NCI-H526 (cell line): ENCODE data around the gene CALN1.

Source experiments
- DNase-seq, 2 experiments: peaks; one replicate each; lab custom pipeline; 2025; lab: John Stamatoyannopoulos, UW

The CALN1 gene

DNA sequence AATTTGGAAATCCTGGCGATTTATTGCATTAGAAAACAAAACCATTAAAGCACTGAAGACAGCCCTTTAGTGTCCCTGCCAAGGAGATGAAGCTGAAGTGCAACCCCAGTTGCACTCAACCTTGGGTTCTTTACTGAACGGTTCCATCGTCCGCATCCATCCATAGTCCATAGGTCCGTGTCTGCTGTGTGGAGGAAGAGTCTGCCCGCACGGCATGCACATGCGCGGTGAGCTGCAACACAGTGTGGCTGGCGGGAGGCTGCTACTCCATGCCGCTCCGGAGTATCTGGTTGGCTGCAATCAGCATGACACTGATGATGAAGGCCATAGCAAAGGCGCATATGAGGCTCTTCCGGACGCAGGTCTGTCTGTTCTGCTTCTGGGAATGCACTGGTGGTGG, 624.6 kb downstream of the CALN1 start:
- DNase-seq = no peak

DNA sequence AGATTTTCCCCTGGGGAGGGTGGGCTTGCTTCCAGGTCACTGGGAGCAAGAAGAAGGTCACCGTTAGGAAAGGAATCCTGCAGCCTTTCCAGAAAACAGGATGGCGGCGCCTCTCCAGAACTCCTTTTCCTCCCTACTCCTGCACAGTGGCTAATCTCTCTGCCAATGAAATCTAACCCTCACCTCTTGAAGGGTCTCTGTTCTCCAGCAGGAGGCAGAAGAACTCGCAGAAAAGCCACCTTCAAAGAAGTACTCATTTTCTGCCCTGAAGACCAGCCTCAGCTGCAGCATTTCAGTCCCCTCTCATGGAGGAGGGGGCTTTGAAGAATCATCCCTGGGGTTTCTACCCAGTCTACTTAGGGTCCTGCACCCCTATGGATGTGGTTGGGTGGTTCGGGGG, 626.9 kb downstream of the CALN1 start:
- DNase-seq = no peak

DNA sequence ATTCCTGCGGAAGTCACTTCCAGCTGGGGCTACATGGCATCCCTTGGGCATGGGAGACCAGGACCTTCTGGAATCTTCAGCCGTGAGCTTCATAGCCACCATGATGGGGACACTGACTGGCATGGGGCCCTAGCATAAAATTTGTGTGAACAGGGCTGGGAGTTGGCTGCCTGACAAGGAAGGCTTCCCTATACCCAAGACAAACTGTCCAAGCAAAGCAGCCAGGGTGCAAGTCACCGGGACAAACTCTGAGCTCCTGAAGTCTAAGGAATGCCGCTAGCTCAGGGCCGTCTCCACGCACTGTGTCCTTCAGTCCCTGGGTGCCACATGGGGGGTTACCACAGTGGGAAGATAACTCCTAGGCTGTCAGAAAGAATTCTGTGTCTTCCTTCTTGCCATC, 627.4 kb downstream of the CALN1 start:
- DNase-seq = no peak

DNA sequence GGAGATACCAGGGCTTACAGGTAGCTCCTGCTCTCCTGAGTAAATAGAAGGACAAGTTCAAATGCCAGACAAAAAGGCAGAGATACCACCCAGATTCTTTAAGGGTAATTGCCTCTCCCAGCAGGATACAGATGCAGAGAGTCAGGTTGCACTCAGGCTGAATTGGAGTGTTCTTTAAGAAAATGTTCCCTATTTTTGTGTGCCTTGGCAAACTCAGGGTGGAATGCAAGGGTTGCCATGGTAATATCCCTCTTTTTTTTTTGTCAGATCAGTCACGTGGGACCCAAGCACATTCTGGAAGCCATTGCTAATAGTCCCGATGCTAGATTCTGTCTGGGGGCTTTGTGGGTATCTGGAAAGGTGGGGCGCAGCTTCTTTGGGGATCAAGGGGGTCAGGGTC, 628.0 kb downstream of the CALN1 start:
- no peak for DNase-seq

DNA sequence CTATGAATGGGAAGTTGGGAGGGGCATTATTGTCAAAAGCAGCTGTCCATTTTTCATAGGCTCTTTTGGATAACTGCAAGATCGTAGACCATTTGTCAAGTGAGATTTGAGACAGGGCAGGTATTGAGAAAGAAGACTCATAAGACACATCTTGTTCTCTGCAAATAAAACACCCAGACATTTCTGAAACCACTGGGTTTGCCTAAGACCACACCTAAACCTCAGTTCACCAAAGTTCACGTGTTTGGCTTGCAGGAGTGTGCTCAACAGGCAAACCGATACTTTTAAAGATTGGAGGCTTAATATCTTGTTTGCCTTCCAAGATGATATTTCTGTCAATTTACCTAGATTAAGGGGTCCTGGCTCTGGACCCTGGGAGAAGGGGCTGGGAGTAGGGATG, 628.4 kb downstream of the CALN1 start:
- no peak for DNase-seq

DNA sequence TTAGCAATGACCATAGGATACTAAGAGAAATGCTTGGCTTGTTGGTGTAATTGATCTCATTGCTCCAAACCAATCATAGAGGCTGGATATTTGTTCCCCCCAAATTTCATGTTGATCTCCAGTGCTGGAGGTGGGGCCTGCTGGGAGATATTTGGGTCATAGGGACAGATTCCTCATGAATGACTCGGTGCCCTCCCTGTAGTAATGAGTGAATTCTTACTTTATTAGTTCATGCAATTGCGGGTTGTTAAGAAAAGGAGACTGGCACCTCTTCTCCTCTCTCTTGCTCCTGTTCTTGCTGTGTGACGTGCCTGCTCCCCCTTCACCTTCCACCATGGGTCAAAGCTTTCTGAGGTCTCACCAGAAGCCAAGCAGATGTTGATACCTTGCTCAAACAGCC, 630.1 kb downstream of the CALN1 start:
- no peak for DNase-seq

DNA sequence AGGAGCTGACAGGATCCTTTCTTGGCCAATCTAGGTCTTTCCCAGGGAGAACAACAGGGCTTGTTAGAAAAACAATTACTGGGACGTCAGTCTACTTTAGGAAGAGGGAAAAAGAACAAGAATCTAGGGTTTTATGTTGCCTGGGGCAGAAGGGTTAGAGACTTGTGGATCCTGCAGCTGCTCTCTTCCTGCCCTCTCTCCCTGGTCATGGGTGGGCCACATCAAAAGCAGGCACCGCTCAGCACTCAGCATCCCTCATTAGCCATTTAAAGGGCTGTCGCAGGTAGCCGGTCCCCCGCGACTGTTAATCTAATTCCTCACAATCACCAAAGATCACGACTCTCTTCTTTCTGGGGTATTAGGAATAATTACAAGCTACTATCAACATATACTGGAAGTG, 631.9 kb downstream of the CALN1 start:
- no peak for DNase-seq

DNA sequence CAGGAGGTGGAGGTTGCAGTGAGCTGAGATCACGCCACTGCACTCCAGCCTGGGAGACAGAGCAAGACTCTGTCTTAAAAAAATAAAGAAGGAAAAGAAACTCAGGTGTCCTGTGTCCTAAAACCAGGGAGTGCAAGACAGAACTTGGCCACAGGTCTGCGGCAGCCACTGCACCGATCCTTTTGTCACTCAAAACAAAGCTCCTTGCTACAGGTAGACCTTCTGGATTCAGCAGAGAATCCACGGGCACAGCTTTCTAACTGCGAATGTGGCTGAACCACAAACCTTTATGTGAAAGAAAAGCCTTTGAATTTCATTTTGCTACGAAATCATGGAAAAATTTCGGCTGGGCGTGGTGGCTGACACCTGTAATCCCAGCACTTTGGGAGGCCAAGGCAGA, 634.9 kb downstream of the CALN1 start:
- DNase-seq = no peak

DNA sequence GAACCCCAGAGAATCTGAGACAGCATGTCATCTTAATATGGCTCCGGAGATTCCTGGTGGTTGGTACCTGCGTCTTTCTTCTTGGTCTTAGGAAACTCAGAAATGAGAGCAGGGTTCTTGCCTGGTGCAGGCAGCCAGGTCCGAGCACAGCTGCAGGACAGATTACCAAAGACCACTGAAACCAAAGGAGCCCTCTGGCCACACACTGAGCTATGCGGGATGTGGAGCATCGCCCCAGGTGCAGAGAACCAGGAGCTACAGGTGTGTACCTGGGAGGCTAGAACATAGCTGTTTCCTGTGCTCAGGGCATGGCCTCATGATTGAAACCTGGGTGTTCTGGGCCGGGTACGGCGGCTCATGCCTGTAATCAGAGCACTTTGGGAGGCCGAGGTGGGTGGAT, 635.4 kb downstream of the CALN1 start:
- no peak for DNase-seq

DNA sequence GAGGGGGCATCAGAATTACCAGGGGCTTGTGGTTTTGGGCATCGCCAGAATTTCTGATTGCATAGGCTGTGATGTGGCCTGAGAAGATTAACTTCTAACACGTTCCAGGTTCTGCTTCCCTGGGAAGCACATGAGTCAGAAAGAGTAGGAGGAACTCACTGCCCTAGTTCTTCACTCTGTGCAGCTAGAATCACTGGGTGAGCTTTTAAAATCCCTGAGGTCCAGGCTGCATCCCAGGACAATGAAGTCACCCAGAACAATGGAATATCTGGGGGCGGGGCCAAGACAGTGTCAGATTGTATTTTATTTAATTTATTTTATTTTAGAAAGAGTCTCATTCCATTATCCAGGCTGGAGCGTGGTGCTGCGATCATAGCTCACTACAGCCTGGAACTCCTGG, 636.5 kb downstream of the CALN1 start:
- no peak for DNase-seq

DNA sequence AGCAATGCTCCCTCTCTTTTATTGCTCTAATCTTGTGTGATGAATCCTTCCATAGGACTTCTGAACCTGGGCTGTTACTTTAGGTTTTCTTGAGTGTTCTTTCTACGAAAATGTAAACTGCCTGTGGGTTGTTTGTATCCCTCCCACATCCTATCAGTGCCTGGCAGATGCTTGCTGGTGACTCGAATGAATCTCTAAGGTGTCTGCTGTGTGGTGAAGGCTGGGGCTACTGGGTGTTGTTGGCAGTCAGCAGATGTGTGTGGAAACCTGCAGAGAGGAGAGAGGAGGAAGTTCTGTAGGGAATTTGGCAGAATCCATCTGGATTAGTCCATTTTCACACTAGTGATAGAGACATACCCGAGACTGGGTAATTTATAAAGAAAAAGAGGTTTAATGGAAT, 639.4 kb downstream of the CALN1 start:
- no peak for DNase-seq

DNA sequence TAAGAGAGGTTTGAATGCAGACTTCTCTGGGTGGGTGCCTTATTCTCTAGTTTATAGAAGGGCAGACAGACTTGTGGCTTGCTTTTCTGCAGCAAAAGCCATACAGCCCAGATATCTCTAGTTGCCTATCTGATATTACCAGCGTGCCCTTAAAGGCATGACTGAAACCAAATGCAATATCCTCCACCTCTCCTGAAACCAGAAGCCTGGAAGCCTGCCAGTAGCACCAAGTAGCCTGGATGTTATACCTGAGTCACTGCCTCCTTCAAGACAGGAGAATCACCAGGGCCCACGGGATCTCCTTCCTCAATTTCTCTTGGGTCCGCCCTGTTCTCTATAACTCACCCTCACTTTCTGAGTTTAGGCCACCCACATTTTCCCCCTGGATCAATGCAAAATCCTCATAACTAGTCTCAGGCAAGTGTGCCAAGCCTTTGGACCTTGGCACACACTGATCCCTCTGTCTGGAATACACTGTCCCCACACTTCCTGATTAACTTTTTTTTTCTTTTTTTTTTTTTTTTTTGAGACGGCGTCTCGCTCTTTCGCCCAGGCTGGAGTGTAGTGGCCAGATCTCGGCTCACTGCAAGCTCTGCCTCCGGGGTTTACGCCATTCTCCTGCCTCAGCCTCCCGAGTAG, 641.8 kb downstream of the CALN1 start:
- DNase-seq = no peak

DNA sequence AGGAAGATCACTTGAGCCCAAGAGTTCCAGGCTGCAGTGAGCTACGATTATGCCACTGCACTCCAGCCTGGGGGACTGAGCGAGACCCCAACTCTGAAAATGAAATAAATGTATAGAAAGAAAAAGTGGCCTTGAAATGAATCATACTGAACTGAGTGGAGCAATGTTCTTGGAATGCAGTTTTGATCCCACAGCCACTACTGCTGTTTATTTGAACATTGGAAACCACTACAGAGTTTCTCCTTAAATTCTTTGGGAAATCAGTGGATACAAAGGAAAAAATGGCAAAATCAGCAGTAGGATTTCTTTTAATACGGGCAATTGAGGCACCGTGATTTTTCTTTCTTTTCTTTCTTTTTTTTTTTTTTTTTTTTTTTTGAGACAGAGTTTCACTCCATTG, 642.8 kb downstream of the CALN1 start:
- DNase-seq = no peak

DNA sequence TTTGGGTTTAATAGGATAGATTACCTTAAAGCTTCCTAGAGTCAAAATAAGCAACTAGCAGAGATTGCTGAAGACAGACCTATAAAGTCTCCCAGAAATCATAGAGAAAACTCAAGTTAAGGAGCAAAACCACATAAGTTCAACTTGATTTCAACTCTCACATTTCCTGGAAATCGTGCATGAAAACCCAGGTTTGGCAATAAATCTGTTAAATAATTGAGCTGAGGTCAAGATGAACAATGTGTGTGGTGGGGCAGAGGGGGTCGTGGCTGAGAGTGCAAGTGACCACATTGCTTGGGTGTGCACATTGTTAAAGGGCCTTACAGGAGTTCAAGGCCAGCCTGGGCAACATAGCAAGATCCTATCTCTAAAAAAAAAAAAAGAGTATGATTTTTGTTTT, 643.7 kb downstream of the CALN1 start:
- DNase-seq = no peak

DNA sequence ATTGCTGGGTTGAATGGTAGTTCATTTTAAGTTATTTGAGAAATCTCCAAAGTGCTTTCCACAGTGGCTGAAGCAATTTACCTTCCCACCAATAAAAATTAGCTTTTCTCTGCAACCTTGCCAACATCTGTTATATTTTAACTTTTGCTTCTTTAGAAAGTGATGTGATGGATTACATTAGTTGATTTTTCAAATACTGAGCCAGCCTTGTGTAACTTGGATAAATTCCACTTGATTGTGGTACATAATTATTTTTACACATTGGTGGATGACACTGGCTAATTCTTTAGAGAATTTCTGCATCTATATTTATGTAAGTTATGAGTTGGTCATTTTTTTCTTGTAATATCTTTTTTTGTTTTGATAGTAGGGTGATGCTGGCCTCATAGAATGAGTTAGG, 646.1 kb downstream of the CALN1 start:
- no peak for DNase-seq

DNA sequence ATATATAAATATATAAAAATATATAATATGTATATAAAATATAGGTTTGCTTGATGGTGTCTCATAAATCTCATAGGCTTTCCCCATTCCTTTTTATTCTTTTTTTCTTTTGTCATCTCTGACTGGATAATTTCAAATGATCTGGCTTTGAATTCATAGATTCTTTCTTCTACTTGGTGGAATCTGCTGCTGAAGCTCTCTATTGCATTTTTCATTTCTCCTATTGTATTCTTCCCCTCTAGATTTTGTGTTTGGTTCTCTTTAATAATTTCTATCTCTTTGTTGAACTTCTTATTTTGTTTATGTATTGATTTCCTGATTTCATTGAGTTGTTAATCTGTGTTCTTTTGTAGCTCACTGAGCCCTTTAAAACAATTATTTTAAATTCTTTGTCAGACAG, 650.8 kb downstream of the CALN1 start:
- DNase-seq = no peak

DNA sequence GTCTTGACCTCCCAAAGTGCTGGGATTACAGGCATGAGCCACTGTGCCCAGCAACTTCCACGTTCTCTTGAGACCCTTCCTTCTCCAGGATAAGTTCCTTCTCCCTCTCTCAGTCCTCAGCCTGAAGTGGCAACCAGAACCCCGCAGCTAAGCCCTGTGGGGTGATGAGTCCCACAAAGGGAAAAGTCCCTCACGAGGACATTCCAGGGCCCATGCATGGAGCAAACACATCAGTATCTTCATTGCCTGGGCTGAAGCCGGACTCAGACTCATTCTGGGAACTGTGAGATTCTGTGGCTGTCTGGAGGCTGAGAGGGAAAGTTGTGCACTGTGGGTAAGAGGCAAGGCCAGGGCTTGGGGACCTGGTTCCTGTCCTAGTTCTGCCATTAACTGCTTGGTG, 657.3 kb downstream of the CALN1 start:
- no peak for DNase-seq

DNA sequence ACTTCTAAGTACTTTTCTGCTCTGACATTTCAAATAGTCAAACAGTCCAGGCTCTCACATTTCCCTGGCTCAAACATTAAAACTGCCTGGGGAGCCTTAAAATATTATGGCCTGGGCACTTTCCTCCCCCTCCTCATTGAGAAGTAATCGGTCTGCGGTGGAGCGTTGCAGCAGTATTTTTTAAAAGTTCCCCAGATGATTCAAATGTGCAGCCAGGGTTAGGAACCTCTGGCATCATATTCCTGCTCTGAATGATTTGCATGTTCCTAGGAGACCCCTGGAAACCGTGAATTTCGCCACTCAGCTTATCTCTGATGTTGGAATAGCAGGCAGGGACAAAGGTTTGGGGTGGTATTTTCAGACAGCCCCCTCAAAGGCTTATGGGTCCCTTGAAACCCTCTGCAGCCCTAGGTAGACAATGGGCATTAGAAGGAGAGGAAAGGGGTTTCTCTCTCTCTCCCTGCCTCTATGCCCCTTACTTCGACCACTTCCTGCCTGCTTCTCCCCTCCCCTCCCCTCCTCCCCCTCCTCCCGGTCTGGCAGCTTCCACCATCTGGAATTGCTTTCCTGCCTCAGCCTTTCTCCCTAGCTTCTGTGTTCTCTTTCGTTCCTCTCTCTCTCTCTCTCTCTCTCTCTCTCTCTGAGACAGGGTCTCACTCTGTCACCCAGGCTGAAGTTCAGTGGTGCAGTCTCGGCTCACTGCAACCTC, 658.0 kb downstream of the CALN1 start:
- DNase-seq = peak in 1 of 2 experiments; percentile 1

DNA sequence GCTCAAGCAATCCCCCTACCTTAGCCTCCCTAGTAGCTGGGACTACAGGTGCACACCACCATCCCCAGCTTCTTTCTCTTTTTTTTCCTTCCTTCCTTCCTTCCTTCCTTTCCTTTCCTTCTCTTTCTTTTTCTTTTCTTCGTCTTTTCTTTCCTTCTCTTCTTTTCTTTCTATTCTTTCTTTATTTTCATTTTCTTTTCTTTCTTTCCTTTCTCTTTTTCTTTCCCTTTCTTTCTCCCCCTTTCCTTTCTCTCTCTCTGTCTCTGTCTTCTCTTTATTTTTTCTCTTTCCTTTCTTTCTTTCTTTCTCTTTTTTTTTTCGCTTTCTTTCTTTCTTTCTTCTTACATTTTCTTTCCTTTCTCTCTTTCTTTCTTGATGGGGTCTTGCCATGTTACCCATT, 658.9 kb downstream of the CALN1 start:
- no peak for DNase-seq

DNA sequence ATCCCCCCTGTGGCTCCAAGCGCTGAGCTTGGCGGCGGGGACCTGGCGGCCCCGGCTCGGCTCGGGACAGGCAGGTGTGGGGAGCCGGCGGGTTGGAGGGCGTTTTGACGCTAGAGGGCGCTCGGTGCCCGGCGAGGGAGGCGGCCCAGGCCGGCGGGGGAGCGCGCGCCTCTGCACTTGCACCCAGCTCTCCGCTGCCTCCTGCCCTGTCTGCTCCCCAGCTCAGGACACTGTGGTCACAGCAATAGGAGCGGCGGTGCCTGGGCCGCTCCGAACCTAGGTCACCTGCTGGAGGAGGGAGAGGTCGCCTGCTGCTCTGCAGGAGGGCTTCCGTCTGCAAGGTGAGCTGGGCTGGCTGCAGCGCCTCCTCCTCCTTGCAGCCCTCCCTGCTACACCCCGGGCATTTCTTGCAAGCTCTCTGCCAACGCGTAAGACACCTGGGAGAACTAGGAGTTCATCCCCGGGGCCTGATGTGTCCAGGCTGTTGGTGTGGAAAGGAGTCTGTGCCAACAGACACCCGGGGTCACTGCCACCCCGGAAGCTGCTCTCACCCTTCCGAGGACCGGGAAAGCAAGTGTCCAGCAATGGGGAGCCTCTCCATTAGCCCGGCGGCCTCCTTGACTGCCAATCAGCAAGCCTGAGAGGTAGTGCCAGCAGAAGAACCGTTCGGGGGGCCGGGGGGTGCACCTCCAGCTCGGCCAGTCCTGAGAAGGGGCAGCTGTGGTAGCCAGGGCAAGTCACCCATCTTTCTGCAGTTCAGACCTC, 659.8 kb downstream of the CALN1 start:
- DNase-seq = peak in 1 of 2 experiments; percentile 63

DNA sequence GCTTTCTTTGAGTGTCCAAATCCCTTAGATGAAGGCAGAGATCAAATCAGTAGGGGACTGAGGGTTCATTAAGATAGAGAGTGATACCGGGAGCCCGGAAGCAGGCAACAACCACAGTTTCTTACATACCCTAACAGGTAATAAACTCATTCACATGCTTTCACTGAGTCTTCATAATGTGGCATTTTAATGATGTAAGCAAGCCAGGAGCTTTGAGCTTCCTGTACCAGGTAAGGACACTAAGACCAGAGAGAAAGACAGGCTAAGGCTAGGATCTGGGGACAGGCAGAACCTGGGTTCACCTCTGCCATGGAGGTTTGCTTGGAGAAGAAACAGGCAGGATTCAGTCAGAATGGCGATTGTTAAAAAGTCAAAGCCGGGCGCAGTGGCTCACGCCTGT, 661.8 kb downstream of the CALN1 start:
- DNase-seq = no peak

DNA sequence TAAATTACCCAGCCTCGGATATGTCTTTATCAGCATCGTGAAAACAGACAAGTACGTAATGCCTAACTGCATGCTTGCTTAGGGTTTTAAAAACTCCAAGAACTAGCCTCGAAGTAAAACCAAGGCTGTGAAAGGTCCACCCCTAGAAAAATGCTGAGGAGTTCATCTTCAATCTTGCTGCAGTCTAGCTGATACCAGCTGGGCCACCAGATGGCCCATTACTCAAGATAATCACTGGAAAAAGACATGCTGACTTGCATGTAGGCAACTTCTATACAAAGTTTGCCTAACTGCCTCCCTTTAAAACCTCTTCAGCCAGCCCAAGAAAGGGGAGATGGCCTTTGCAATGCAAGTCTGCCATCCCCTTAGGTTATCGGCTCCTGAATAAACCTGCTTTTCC, 666.1 kb downstream of the CALN1 start:
- DNase-seq = no peak

DNA sequence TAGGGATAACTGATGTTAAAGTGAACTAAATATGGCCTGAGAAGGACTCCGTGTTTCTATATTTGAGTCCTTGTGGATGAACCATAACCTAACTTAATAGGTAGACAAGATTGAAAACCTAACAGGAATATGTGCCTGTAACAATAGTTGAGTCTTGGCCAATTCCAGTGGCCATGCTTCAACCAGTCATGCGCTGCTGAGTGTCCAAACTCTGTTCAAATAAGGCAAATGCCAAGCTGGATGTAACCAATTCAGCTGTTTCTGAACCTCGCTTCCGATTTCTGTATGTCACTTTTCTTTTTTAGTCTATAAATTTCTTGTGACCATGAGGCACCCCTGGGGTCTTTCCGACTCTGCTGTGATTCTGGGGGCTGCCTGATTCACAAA, 672.0 kb downstream of the CALN1 start:
- DNase-seq = no peak
